SK-N-MC (cell line): ENCODE measurements around the gene CBY3.

Source experiments
- DNase-seq: peaks from one replicate; pipeline ENCODE4 v3.0.0-alpha.2; 2011; ENCODE audit warnings: low read depth, low spot score
- H3K27ac ChIP-seq: fragments of 200-600 bp; sonication (generic); 2 replicates; pipeline ENCODE4 v1.5.1; 2016; ENCODE audit warnings: mixed run types
- H3K36me3 ChIP-seq: fragments of 200-600 bp; sonication (generic); 2 replicates; pipeline ENCODE4 v1.6.1; 2017; ENCODE audit warnings: antibody characterized with exemption, low read length, mixed read lengths; ENCODE audit not compliant: insufficient read depth
- H3K4me3 ChIP-seq: fragments of 200-600 bp; sonication (generic); 2 replicates; pipeline ENCODE4 v1.5.1; 2016
- H3K9ac ChIP-seq: fragments of 200-600 bp; sonication (generic); 2 replicates; pipeline ENCODE4 v1.8.0; 2017; ENCODE audit warnings: mixed run types, mixed read lengths; ENCODE audit not compliant: insufficient read length
- H3K9me3 ChIP-seq: fragments of 200-600 bp; sonication (generic); 2 replicates; pipeline ENCODE4 v1.6.1; 2017; ENCODE audit warnings: low read depth, mild to moderate bottlenecking, antibody characterized with exemption, low read length, moderate library complexity, mixed read lengths
- EZH2 ChIP-seq: fragments of 200-600 bp; sonication (generic); IDR thresholded peaks from one replicate; pipeline ENCODE4 v1.6.1; 2017; ENCODE audit warnings: antibody characterized with exemption
- FOXP2 ChIP-seq: optimal IDR thresholded peaks from 2 replicates; pipeline ENCODE3; 2011; ENCODE audit warnings: mild to moderate bottlenecking, moderate library complexity; ENCODE audit not compliant: insufficient read depth; ENCODE audit errors: extremely low read length, control extremely low read depth
- POLR2AphosphoS5 ChIP-seq: IDR thresholded peaks from 2 replicates; pipeline ENCODE4 v1.6.1; 2012; ENCODE audit warnings: mild to moderate bottlenecking, low read depth, low read length, borderline replicate concordance

Gene CBY3

GRCh38 chr5:179680780-179681401 is at the start of gene CBY3:
TSS of gene CBY3 (minus strand) at chr5:179681034. CDS start at chr5:179680918, 116 bp downstream.
- Histone ChIP-seq H3K9ac (no peak within 1 kb of the TSS), H3K27ac (no peak within 1 kb of the TSS), H3K4me3 (no peak within 1 kb of the TSS), H3K9me3 (no peaks in the 10 kb centered on the region), H3K36me3 (no peaks in the 10 kb centered on the region)
- no peak for DNase-seq
- TF ChIP-seq EZH2 (no peak), FOXP2 (no peak), POLR2AphosphoS5 (no peak)

GRCh38 chr5:179730356-179730755 is 49.5 kb upstream of the CBY3 start:
- no peaks in the 10 kb centered on the region for H3K9me3 ChIP-seq
- DNase-seq = no peak
- TF ChIP-seq FOXP2 (no peak), POLR2AphosphoS5 (no peak)
- no peak overlapping the region for H3K9ac ChIP-seq
- no peak overlapping the region for H3K4me3 ChIP-seq
- H3K36me3 ChIP-seq = peaks cover 66% of the 10 kb centered on the region
- peak overlapping the region; percentile 88 for H3K27ac ChIP-seq

- no peak for DNase-seq
- H3K9ac ChIP-seq = no peak overlapping the region
- H3K9me3 ChIP-seq = no peaks in the 10 kb centered on the region
- no peak for TF ChIP-seq FOXP2
- no peak for TF ChIP-seq POLR2AphosphoS5
- TF ChIP-seq EZH2 = no peak
- peak overlapping the region; percentile 88 for H3K27ac ChIP-seq
- H3K36me3 ChIP-seq = peaks cover 71% of the 10 kb centered on the region
- H3K4me3 ChIP-seq = no peak overlapping the region
Measured at GRCh38 chr5:179729727-179730126, 48.9 kb upstream of the CBY3 start.

- peaks cover 76% of the 10 kb centered on the region for H3K36me3 ChIP-seq
- no peak overlapping the region for H3K4me3 ChIP-seq
- no peak overlapping the region for H3K9ac ChIP-seq
- no peak for TF ChIP-seq POLR2AphosphoS5
- TF ChIP-seq EZH2 = no peak
- no peak for TF ChIP-seq FOXP2
- H3K27ac ChIP-seq = peak overlapping the region; percentile 88
- no peaks in the 10 kb centered on the region for H3K9me3 ChIP-seq
- DNase-seq = no peak
Measured at GRCh38 chr5:179729303-179729702, 48.5 kb upstream of the CBY3 start.

- no peak for TF ChIP-seq EZH2
- TF ChIP-seq FOXP2 = no peak
- no peak for TF ChIP-seq POLR2AphosphoS5
- Histone ChIP-seq H3K36me3 (peaks cover 96% of the 10 kb centered on the region), H3K27ac (peak overlapping the region; percentile 60; the same call in 1 of the 2 replicates), H3K4me3 (no peak overlapping the region), H3K9me3 (no peaks in the 10 kb centered on the region), H3K9ac (no peak overlapping the region)
- DNase-seq = no peak
Measured at GRCh38 chr5:179727106-179727505, 46.3 kb upstream of the CBY3 start.

- Histone ChIP-seq H3K4me3 (no peak overlapping the region), H3K27ac (no peak overlapping the region), H3K9me3 (no peaks in the 10 kb centered on the region), H3K9ac (no peak overlapping the region), H3K36me3 (peaks cover 93% of the 10 kb centered on the region)
- no peak for DNase-seq
- TF ChIP-seq EZH2 = no peak
- no peak for TF ChIP-seq FOXP2
- TF ChIP-seq POLR2AphosphoS5 = no peak
Measured at GRCh38 chr5:179724163-179724562, 43.3 kb upstream of the CBY3 start.

- no peak for TF ChIP-seq EZH2
- TF ChIP-seq POLR2AphosphoS5 = no peak
- no peak for TF ChIP-seq FOXP2
- no peaks in the 10 kb centered on the region for H3K9me3 ChIP-seq
- no peak overlapping the region for H3K27ac ChIP-seq
- no peak for DNase-seq
- no peak overlapping the region for H3K4me3 ChIP-seq
- peaks cover 89% of the 10 kb centered on the region for H3K36me3 ChIP-seq
- no peak overlapping the region for H3K9ac ChIP-seq
Measured at GRCh38 chr5:179720222-179720621, 39.4 kb upstream of the CBY3 start.

- DNase-seq = no peak
- H3K36me3 ChIP-seq = peaks cover 77% of the 10 kb centered on the region
- no peak overlapping the region for H3K9ac ChIP-seq
- no peaks in the 10 kb centered on the region for H3K9me3 ChIP-seq
- H3K27ac ChIP-seq = peak overlapping the region; percentile 50; the same call in 1 of the 2 replicates
- no peak overlapping the region for H3K4me3 ChIP-seq
- TF ChIP-seq FOXP2 (no peak), EZH2 (no peak), POLR2AphosphoS5 (no peak)
Measured at GRCh38 chr5:179716286-179716685, 35.5 kb upstream of the CBY3 start.

- no peak for TF ChIP-seq EZH2
- no peak for TF ChIP-seq FOXP2
- no peak for TF ChIP-seq POLR2AphosphoS5
- Histone ChIP-seq H3K9me3 (no peaks in the 10 kb centered on the region), H3K9ac (peak overlapping the region; percentile 98), H3K4me3 (peak overlapping the region; percentile 97), H3K36me3 (peaks cover 44% of the 10 kb centered on the region), H3K27ac (peak overlapping the region; percentile 42; the same call in 1 of the 2 replicates)
- DNase-seq = no peak
Measured at GRCh38 chr5:179700401-179700918, 19.6 kb upstream of the CBY3 start.
